H1 (cell line): ENCODE measurements around the gene RBMXL2. TPM values are rescaled to one million over a fixed set of nuclear protein-coding genes. Genes with fewer than 3 reads are reported as not detected.

Source experiments
- KDM4A ChIP-seq: IDR thresholded peaks from one replicate; pipeline ENCODE4 v1.7.1; 2012; ENCODE audit warnings: low read depth, mild to moderate bottlenecking, moderate library complexity, low read length, inconsistent platforms; ENCODE audit not compliant: severe bottlenecking
- polyA plus RNA-seq, 7 experiments: library from polyadenylated mRNA; depleted of rRNA in 3 of 7; stranded (reverse) in 5 of 7; unstranded in 2 of 7; fragments of >200 nt in 5 of 7; fragments of 200-250 nt in 2 of 7; gene quantifications; 1 replicate in 5 of 7; 2 replicates in 1 of 7; 4 replicates in 1 of 7; pipeline versions ENCODE4 v1.2.1 to v1.2.3, GENCODE V29; 2011 to 2013; ENCODE audit warnings: missing spikeins in 2 of 7, mixed read lengths in 2 of 7
- total RNA-seq: library from RNA; stranded (reverse); fragmentation: NEBNext Ultra II Directional; extraction: Animal tissue kit (Norgen Biotek cat#: 25700); gene quantifications from 2 replicates; pipeline ENCODE4 v1.2.1, GENCODE V29; 2021

Gene RBMXL2
- total and polyA plus RNA-seq, 2 of the 8 experiments (the other 6 are each of a cell fraction or from before 2014, with no cell fraction given): not detected

DNA sequence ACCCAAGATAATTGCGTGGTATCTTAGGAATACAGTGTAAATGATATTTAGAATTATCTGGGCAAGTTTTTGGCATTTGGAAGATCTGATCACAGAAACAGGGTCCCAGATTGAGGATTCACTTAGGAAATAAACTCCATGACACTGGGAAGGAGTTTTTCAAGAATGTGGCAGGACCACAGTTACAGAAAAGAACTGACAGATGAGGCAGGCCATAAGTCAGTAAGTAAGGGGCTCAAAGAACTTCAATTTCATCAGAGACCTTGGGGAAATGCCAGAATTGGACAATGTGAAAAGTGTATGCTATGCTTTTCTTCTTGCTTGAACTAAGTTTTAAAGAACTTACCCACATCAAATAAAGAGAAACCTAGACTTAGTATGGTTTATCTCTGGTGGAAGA, 49.3 kb downstream of the RBMXL2 start (continued):
- no peak for TF ChIP-seq KDM4A

Other genes starting within 250 kb of the RBMXL2 start
- gene OR10A5, start 243.3 kb upstream of the RBMXL2 start, total RNA-seq: not detected in 2 replicates
- gene OR10A5, start 243.3 kb upstream of the RBMXL2 start, polyA plus RNA-seq (2011; rRNA removed): not detected in 2 replicates
- gene OR10A2, start 225.9 kb upstream of the RBMXL2 start, total RNA-seq: not detected in 2 replicates
- gene OR10A2, start 225.9 kb upstream of the RBMXL2 start, polyA plus RNA-seq (2011; rRNA removed): not detected in 2 replicates
- not detected in 2 replicates for gene OR10A4, start 212.4 kb upstream of the RBMXL2 start, total RNA-seq
- gene OR10A4, start 212.4 kb upstream of the RBMXL2 start, polyA plus RNA-seq (2011; rRNA removed): not detected in 2 replicates
- gene OR2D2, start 196.5 kb upstream of the RBMXL2 start, total RNA-seq: 0.29 TPM in 1 of 2 replicates, not detected in the other
- 0.08 and 0.15 TPM in 2 replicates for gene OR2D2, start 196.5 kb upstream of the RBMXL2 start, polyA plus RNA-seq (2011; rRNA removed)
- not detected in 2 replicates for gene OR2D3, start 168.0 kb upstream of the RBMXL2 start, total RNA-seq
- gene OR2D3, start 168.0 kb upstream of the RBMXL2 start, polyA plus RNA-seq (2011; rRNA removed): not detected in 2 replicates
- 17.1 and 17.9 TPM in 2 replicates for gene ZNF215, start 162.6 kb upstream of the RBMXL2 start, total RNA-seq
- gene ZNF215, start 162.6 kb upstream of the RBMXL2 start, polyA plus RNA-seq (2011; rRNA removed): 4.3 and 6.4 TPM in 2 replicates
- 3.2 and 5.0 TPM in 2 replicates for gene ZNF214, start 68.7 kb upstream of the RBMXL2 start, total RNA-seq
- 0.71 and 0.80 TPM in 2 replicates for gene ZNF214, start 68.7 kb upstream of the RBMXL2 start, polyA plus RNA-seq (2011; rRNA removed)
- 0.08 TPM in 1 of 2 replicates, not detected in the other for gene NLRP14, start 68.5 kb upstream of the RBMXL2 start, total RNA-seq
- 0.02 and 0.05 TPM in 2 replicates for gene NLRP14, start 68.5 kb upstream of the RBMXL2 start, polyA plus RNA-seq (2011; rRNA removed)
- 2.4 and 2.9 TPM in 2 replicates for gene SYT9, start 162.9 kb downstream of the RBMXL2 start, total RNA-seq
- gene SYT9, start 162.9 kb downstream of the RBMXL2 start, polyA plus RNA-seq (2011; rRNA removed): 1.3 and 1.5 TPM in 2 replicates